Ectodermal cell (in vitro differentiated cells): ENCODE results near the gene WIPF3.

Experiments used
- H3K27ac ChIP-seq: 2 replicates; pipeline ENCODE4 v1.7.0; 2013; ENCODE audit warnings: mild to moderate bottlenecking, low read depth, low read length; ENCODE audit not compliant: insufficient read depth, poor library complexity, severe bottlenecking
- H3K27me3 ChIP-seq: 2 replicates; pipeline ENCODE4 v1.7.0; 2013; ENCODE audit warnings: mild to moderate bottlenecking, low read length; ENCODE audit not compliant: insufficient read depth, control insufficient read depth, poor library complexity, severe bottlenecking
- H3K36me3 ChIP-seq: one replicate; pipeline ENCODE4 v1.7.0; 2013; ENCODE audit warnings: low read length; ENCODE audit not compliant: control insufficient read depth, insufficient read depth
- H3K4me1 ChIP-seq: one replicate; pipeline ENCODE4 v1.7.0; 2013; ENCODE audit warnings: low read length; ENCODE audit not compliant: control insufficient read depth, insufficient read depth
- H3K4me3 ChIP-seq: 2 replicates; pipeline ENCODE4 v1.7.0; 2013; ENCODE audit warnings: low read depth, low read length, control low read depth; ENCODE audit not compliant: insufficient read depth
- H3K9me3 ChIP-seq: 2 replicates; pipeline ENCODE4 v1.7.0; 2013; ENCODE audit warnings: mild to moderate bottlenecking, low read length, moderate library complexity; ENCODE audit not compliant: control insufficient read depth
- WGBS, 2 experiments: methylation state at CpG; one replicate each; pipeline ENCODE4 v1.1.7; 2013; ENCODE audit warnings: missing lambda C conversion rate in 2 of 2; 5-methylcytosine and 5-hydroxymethylcytosine counted together

WIPF3 gene

DNA sequence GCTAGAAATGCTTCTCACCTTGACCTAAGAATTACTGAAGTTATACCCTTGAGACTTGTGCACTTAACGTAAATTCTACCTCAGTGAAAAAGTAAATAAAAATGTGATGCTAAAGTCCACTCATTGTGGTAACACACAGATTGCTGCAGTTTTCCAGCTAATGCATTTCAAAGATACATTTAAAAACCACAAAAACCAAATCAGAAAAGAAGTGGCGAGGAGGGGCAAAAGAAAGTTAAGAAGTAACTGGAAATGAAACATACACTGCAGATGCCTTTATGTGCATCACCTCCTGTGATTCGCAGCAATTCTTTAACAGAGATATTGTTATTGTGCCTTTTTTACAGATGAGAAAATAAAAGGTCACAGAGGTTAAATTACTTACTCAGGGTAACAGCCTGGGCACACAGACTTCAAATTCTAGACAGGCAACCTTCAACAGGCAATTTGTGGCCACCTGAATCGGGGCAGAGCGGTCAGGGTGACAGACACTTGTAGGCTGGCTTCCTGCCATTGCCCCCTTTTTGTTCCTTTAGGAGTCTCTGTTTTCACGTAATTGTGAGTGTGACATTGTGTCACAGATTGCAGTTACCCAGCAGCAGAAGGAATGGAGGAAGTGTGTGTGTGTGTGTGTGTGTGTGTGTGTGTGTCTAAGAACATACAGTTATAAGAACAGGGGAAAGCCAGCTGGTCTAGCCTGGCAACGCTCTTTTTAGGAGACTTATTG is 1.9 kb downstream of the WIPF3 start:
- H3K27ac ChIP-seq: no peak overlapping the region
- no peaks in the 10 kb centered on the region for H3K36me3 ChIP-seq
- H3K4me3 ChIP-seq: no peak overlapping the region
- no peaks in the 10 kb centered on the region for H3K4me1 ChIP-seq
- no peaks in the 10 kb centered on the region for H3K9me3 ChIP-seq
- WGBS, 2 experiments: 85 to 89% methylated on average over 4 to 7 of the region's 7 CpGs
- peaks cover 34% of the 10 kb centered on the region for H3K27me3 ChIP-seq

DNA sequence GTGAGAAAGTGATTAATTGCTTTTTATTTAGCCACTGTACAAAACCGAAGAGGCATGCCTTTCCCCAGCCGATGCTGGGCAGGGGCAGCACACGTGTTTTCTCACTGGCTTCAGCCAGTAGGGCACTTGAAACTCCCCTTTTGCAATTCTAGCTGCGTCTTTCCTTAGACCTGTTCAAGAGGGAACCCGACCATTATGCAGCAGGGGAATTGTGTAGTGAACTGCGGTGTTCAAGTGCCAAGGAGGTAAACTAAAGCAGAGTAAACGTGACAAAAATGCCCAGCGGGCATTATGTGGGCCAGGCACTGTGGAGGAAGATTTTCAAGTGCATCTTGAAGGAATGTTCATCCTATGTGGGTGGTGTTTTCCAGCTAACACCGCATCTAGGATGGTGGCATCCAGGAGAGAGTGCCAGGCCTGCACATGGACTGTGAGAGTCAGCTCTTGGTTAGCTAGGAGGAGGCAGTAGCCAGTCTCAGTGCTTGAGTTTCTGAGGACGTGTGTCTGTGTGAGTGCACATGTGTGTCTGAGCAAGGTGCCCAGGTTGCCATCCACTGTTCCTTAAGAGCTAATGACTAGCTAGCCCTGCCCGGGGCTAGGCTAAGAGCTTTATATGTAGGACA is 3.3 kb downstream of the WIPF3 start:
- no peaks in the 10 kb centered on the region for H3K4me1 ChIP-seq
- H3K4me3 ChIP-seq: no peak overlapping the region
- H3K27me3 ChIP-seq: peaks cover 28% of the 10 kb centered on the region
- H3K27ac ChIP-seq: no peak overlapping the region
- no peaks in the 10 kb centered on the region for H3K9me3 ChIP-seq
- WGBS, 2 experiments: 86 to 89% methylated on average over 11 of the region's 11 CpGs
- H3K36me3 ChIP-seq: no peaks in the 10 kb centered on the region

DNA sequence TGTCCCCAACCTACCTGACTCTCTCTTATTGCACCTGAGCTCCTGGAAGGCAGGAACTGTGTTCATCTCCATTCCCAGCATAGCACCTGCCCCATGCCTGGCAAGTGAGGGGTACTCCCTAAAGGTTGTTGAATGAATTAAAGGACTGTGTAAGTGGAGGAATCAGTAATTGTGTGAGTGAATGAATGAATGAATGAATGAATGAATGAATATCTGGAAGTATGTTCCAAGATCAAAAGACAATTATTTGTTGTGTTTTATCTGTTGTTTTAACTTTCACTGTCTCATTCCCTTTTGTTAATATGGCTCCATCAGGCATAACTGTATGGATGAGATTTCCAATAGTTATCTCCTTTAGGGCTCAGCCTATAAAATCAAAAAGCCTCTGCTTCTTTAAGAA is 4.0 kb downstream of the WIPF3 start:
- peaks cover 22% of the 10 kb centered on the region for H3K27me3 ChIP-seq
- no peaks in the 10 kb centered on the region for H3K4me1 ChIP-seq
- H3K36me3 ChIP-seq: no peaks in the 10 kb centered on the region
- no peak overlapping the region for H3K27ac ChIP-seq
- H3K4me3 ChIP-seq: no peak overlapping the region
- no peaks in the 10 kb centered on the region for H3K9me3 ChIP-seq

DNA sequence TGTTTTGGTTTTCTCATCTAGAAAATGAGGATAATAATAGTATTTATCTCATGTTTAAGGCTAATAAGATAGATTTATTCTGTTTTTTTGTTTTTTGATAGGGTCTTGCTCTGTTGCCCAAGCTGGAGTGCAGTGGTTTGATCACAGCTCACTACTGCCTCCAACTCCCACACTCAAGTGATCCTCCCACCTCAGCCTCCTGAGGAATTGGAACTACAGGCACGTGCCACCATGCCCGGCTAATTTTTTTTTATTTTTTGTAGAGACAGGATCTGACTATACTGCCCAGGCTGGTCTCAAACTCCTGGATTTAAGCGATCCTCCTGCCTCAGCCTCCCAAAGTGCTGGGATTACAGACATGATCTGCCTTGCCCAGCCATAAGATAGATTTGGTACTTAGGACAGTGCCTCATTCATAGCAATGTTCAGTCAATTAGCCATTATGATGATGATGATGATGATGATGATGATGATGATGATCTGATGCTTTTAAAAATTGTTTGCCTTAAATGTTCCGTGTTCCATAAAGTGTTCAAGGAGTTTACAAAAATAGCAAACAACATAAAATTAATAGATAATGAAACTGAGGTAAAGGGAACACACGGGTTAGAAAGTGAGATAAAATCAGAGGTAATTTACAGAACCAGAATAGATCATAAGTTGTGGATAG is 4.6 kb downstream of the WIPF3 start:
- Histone ChIP-seq H3K36me3 (no peaks in the 10 kb centered on the region), H3K9me3 (no peaks in the 10 kb centered on the region), H3K27me3 (peaks cover 15% of the 10 kb centered on the region), H3K4me3 (no peak overlapping the region), H3K27ac (no peak overlapping the region), H3K4me1 (no peaks in the 10 kb centered on the region)
- WGBS, 2 experiments: 81 to 90% methylated on average over 5 of the region's 5 CpGs

DNA sequence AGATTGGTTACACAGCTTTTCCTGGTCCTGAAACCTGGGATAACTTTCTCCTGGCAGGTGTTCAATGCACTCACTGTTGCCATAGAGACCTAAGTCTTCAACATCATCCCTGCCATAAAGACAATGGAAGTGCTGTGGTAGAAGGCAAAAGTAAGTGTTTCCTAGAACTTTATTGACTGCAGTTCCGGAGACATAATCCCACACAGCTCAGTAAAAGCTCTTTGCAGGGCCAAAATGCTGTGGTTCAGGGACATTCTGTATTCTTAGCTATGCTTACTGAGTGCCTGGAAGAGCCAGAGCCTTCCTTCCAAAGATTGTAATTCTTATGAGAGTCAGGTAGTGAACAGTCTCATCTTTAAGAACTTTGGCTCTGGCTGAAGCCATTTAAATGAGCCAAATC is 5.3 kb downstream of the WIPF3 start:
- WGBS, 2 experiments: 93 to 96% methylated on average over 1 of the region's 1 CpG
- H3K9me3 ChIP-seq: no peaks in the 10 kb centered on the region
- H3K27me3 ChIP-seq: peaks cover 11% of the 10 kb centered on the region

DNA sequence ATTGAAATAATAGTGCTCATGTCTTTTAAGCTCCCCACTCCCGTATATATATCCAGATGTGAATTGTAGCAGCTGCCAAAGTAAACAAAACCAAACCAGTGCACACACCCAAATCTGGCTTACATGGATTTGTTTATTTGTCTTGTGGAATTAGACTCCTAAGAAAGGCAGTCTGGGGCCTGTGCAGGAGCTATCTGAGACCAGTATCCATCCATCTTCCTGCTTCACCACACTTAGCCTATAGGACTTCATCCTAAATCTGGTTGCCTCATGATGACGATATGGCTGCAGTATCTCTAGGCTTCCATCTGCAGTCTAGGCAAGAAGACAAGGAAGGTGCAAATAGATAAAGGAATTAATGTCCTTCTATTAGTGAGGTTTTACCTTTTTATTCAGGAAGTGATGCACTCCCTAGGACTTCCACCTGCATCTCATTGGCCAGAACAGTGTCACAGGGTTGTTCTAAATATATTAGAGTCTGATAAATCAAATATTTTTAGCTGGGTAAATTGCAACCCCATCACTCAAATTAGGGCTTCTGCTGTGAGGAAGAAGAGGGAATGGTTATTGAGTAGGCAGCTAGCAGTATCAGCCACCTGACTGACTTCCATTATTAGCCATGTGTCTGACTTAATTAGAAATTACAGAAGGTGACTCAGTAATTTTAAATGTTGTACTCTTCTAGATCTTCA is 6.0 kb downstream of the WIPF3 start:
- H3K9me3 ChIP-seq: no peaks in the 10 kb centered on the region
- H3K4me3 ChIP-seq: no peak overlapping the region
- H3K4me1 ChIP-seq: no peaks in the 10 kb centered on the region
- H3K27ac ChIP-seq: no peak overlapping the region
- whole genome bisulfite sequencing, 2 experiments: 98 to 100% methylated on average over 1 to 2 of the region's 2 CpGs
- no peaks in the 10 kb centered on the region for H3K36me3 ChIP-seq
- H3K27me3 ChIP-seq: peaks cover 3% of the 10 kb centered on the region

More for the DNA sequence above, 5.3 kb downstream of the WIPF3 start:
- Histone ChIP-seq H3K27ac (no peak overlapping the region), H3K4me3 (no peak overlapping the region), H3K36me3 (no peaks in the 10 kb centered on the region), H3K4me1 (no peaks in the 10 kb centered on the region)

DNA sequence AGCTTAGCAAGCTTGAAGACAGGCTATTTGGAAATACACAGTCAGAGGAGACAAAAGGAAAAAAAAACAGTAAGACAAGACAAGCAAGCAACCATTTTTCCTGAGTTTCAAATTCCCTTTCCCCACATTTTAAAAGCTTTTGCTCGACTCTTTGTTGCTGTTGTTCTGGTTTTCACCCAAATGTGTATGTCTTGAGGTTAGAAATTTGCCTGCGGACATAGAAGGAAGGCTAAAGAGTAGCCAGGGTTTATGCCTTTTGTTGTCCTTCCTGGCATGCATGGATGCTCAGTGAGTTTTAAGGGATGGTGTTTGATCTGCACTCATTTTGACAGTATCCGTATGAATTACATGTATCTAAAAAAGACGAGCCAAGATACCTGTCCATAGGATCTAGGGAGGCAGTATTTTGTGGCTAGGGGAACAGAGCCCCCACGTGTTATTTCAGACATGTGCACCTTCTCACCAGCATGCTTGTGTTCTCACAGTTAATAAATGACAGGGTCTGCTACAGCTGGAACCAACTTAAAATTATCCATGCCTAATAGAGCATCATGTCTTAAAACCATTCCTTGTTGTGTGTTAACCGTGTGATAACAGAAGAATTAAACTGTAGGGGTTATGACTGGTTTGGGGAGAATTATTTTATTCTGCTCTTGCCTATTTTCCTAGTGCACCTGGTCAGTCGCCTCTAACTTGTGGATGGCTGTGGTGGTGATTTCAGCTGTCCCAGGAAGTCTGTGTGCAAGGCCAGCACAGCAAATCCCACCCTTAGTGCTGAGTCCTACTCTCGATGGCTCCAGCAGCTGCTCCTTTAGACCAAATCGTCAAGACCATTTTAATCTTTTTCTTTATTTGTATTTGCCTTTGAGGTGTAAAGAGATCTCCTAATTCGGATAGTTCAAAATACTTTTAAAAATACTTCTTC is 9.1 kb downstream of the WIPF3 start:
- 88 to 93% methylated on average over 8 to 10 of the region's 10 CpGs for whole genome bisulfite sequencing, 2 experiments
- H3K27me3 ChIP-seq: no peaks in the 10 kb centered on the region

DNA sequence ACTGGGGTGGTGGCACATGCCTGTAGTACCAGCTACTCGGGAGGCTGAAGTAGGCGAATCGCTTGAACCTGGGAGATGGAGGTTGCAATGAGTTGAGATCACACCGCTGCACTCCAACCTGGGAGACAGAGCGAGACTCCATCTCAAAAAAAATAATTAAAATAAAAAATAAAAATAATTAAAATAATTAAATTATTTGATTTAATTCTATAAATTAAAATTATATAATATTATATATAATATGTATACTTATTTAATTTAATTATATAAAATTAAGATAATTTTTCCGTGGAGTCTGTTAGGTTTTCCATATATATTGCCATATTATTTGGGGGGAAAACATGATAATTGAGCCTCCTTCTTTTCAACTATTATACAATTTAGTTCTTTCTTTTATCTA is 12.0 kb downstream of the WIPF3 start:
- 86 to 98% methylated on average over 3 of the region's 6 CpGs for WGBS, 2 experiments
- no peaks in the 10 kb centered on the region for H3K27me3 ChIP-seq
- H3K4me1 ChIP-seq: no peaks in the 10 kb centered on the region
- H3K36me3 ChIP-seq: no peaks in the 10 kb centered on the region
- no peak overlapping the region for H3K27ac ChIP-seq
- H3K4me3 ChIP-seq: no peak overlapping the region
- H3K9me3 ChIP-seq: no peaks in the 10 kb centered on the region

More for the DNA sequence above, 9.1 kb downstream of the WIPF3 start:
- H3K9me3 ChIP-seq: no peaks in the 10 kb centered on the region
- no peaks in the 10 kb centered on the region for H3K4me1 ChIP-seq
- H3K27ac ChIP-seq: no peak overlapping the region
- H3K36me3 ChIP-seq: no peaks in the 10 kb centered on the region
- no peak overlapping the region for H3K4me3 ChIP-seq

DNA sequence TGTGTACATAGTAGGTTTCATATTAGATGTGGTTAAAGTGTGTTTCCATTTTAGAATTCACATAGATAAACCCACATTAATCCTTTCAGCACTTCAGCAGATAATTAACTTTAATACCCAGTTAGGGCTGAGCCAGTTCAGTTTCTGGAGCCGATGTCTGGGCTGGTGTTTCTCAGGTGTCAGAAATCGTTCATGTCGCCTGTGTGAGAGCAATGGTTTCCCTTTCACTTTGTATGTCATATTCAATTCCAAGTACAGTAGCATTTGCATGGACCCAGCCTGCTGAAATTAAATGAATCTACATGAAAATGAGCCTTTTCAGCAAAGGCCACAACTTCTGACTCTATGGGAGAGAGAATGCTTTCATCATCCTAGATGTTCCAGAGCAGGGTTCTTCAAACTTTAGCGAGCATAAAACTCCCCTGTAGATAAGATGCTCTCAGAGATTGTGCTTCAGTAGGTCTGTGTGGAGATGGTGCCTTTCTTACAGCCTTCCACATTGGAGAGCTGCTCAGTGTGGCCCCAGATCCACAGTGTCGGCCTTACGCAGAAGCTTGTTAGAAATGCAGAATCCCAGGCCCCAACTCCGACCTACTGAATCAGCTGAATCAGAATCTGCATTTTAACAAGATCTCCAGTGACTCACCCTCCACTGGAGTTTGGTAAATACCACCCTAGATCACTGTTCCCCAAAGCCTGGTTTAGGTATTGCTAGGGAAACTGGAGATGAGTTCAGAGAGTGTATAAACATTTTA is 19.6 kb downstream of the WIPF3 start:
- no peaks in the 10 kb centered on the region for H3K9me3 ChIP-seq
- no peak overlapping the region for H3K27ac ChIP-seq
- no peaks in the 10 kb centered on the region for H3K27me3 ChIP-seq
- no peak overlapping the region for H3K4me3 ChIP-seq
- 82% methylated on average over 7 of the region's 7 CpGs for WGBS, 2 experiments
- H3K36me3 ChIP-seq: no peaks in the 10 kb centered on the region
- no peaks in the 10 kb centered on the region for H3K4me1 ChIP-seq
